Measurements from ENCODE around the gene SAP30BP. TPM values are rescaled to one million over a fixed set of nuclear protein-coding genes. Genes with fewer than 3 reads are reported as not detected.
A peak's percentile ranks its signal among the peaks of the same experiment; 100 is the strongest.

Gene SAP30BP
- total RNA-seq, 1 donor from 2014 or later, result 58.6 TPM

- H3K36me3 ChIP-seq (ENCODE audit: control insufficient read depth, insufficient read depth, low read length), result peaks cover 1% of the 10 kb centered on the region
- no peak for TF ChIP-seq CTCF (IDR thresholded peaks at IDR 0.05; ENCODE audit: insufficient read depth, low read length, poor library complexity, severe bottlenecking)
- no peaks in the 10 kb centered on the region for H3K27me3 ChIP-seq (ENCODE audit: control insufficient read depth, insufficient read depth, low read length)
- no peak overlapping the region for H3K4me3 ChIP-seq (ENCODE audit: low read depth, low read length)
- DNase-seq (ENCODE audit: low read depth), result no peak
Measured at GRCh38 chr17:75642182-75642783, 24.9 kb upstream of the SAP30BP start.

GRCh38 chr17:75642784-75643642, 24.1 kb upstream of the SAP30BP start:
- H3K36me3 ChIP-seq (ENCODE audit: control insufficient read depth, insufficient read depth, low read length), result peaks cover 1% of the 10 kb centered on the region
- no peak for TF ChIP-seq CTCF (IDR thresholded peaks at IDR 0.05; ENCODE audit: insufficient read depth, low read length, poor library complexity, severe bottlenecking)
- H3K27me3 ChIP-seq (ENCODE audit: control insufficient read depth, insufficient read depth, low read length), result no peaks in the 10 kb centered on the region
- DNase-seq (ENCODE audit: low read depth), result no peak
- no peak overlapping the region for H3K4me3 ChIP-seq (ENCODE audit: low read depth, low read length)

- Histone ChIP-seq H3K27me3 (ENCODE audit: control insufficient read depth, insufficient read depth, low read length) (no peaks in the 10 kb centered on the region), H3K4me3 (ENCODE audit: low read depth, low read length) (no peak overlapping the region), H3K36me3 (ENCODE audit: control insufficient read depth, insufficient read depth, low read length) (peaks cover 1% of the 10 kb centered on the region)
- no peak for TF ChIP-seq CTCF (IDR thresholded peaks at IDR 0.05; ENCODE audit: insufficient read depth, low read length, poor library complexity, severe bottlenecking)
- no peak for DNase-seq (ENCODE audit: low read depth)
Measured at GRCh38 chr17:75643643-75644017, 23.5 kb upstream of the SAP30BP start.

GRCh38 chr17:75645501-75645888, 21.6 kb upstream of the SAP30BP start:
- no peak for TF ChIP-seq CTCF (IDR thresholded peaks at IDR 0.05; ENCODE audit: insufficient read depth, low read length, poor library complexity, severe bottlenecking)
- Histone ChIP-seq H3K27me3 (ENCODE audit: control insufficient read depth, insufficient read depth, low read length) (no peaks in the 10 kb centered on the region), H3K4me3 (ENCODE audit: low read depth, low read length) (no peak overlapping the region), H3K36me3 (ENCODE audit: control insufficient read depth, insufficient read depth, low read length) (peaks cover 2% of the 10 kb centered on the region)
- DNase-seq (ENCODE audit: low read depth), result peak; percentile 94

- Histone ChIP-seq H3K36me3 (ENCODE audit: control insufficient read depth, insufficient read depth, low read length) (peaks cover 5% of the 10 kb centered on the region), H3K27me3 (ENCODE audit: control insufficient read depth, insufficient read depth, low read length) (no peaks in the 10 kb centered on the region), H3K4me3 (ENCODE audit: low read depth, low read length) (no peak overlapping the region)
- TF ChIP-seq CTCF (IDR thresholded peaks at IDR 0.05; ENCODE audit: insufficient read depth, low read length, poor library complexity, severe bottlenecking), result no peak
- peak; percentile 86 for DNase-seq (ENCODE audit: low read depth)
Measured at GRCh38 chr17:75645889-75646637, 21.1 kb upstream of the SAP30BP start.

Measured in kidney epithelial cell (primary cell).